HG03460 (cell line): ENCODE data around the gene COX8C.
"Not testable (repeated sequence)": the region's sequence is repeated elsewhere in the genome, so short reads cannot be mapped to it uniquely, and the experiment has no call there.

Source experiments
- ATAC-seq: cut with Tn5 transposase; IDR thresholded peaks from one replicate; pipeline ENCODE4 v1.9.1; 2021; ENCODE audit not compliant: unreplicated experiment

COX8C gene

GRCh38 chr14:93368996-93369712 lies 22.2 kb downstream of the COX8C start:
- no peak for ATAC-seq

GRCh38 chr14:93369713-93370266 lies 22.8 kb downstream of the COX8C start:
- ATAC-seq: peak; percentile 88

GRCh38 chr14:93375673-93376156 lies 28.7 kb downstream of the COX8C start:
- ATAC-seq: peak; percentile 93

- ATAC-seq: no peak
Measured at GRCh38 chr14:93379831-93380230, 32.8 kb downstream of the COX8C start.

- peak; percentile 75 for ATAC-seq
Measured at GRCh38 chr14:93381644-93382043, 34.7 kb downstream of the COX8C start.

- not testable (repeated sequence) for ATAC-seq
Measured at GRCh38 chr14:93384256-93384655, 37.3 kb downstream of the COX8C start.

- no peak for ATAC-seq
Measured at GRCh38 chr14:93395231-93395630, 48.2 kb downstream of the COX8C start.

GRCh38 chr14:93396456-93396855 lies 49.5 kb downstream of the COX8C start:
- no peak for ATAC-seq
